GM21825 (cell line): Measurements from ENCODE around the gene COL20A1.
"Not testable (repeated sequence)": the region's sequence is repeated elsewhere in the genome, so short reads cannot be mapped to it uniquely, and the experiment has no call there.

Experiments used
- ATAC-seq: cut with Tn5 transposase; IDR thresholded peaks from one replicate; pipeline ENCODE4 v1.9.1; 2021; ENCODE audit warnings: mild to moderate bottlenecking, moderate library complexity; ENCODE audit not compliant: unreplicated experiment

The COL20A1 gene

DNA sequence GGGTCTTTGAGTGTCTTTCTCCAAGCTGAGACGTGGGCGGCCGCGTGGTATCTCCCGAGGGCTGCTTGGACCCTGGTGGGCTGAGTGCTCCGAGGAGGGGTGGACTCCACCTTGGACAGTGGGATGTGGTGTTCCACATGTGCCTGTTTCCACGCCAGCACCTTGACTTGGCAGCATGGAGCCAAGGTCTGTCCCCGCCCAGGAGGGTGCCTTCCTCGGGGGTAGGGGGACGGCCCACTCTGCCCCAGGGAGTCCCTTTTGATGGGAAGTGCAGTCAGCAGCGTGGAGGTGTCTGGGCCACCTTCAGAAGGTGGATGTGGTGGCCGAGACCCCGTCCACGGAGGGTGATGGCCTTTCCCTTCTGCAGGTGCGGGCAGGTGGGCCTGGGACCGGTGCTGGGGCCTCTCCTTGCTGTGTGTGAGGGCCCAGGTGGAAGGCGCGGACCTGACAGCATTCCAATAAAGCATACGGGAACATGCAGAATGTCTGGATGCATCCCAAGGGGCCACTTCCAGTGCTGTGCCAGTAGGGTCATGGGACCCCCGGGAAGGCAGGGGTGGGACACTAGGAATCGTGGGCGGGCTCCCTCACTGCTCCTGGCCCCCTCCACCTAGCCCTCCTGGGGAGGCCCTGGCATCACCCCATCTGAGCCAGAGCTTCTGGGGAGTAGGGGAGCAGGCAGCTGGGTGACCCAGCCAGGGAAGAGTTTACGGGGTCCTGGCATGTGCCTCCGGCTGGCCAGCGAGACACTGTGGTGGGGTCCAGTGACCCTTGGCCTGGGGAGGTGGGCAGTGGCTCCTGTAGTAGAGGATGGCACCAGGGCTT, 3.5 kb upstream of the COL20A1 start:
- no peak for ATAC-seq

DNA sequence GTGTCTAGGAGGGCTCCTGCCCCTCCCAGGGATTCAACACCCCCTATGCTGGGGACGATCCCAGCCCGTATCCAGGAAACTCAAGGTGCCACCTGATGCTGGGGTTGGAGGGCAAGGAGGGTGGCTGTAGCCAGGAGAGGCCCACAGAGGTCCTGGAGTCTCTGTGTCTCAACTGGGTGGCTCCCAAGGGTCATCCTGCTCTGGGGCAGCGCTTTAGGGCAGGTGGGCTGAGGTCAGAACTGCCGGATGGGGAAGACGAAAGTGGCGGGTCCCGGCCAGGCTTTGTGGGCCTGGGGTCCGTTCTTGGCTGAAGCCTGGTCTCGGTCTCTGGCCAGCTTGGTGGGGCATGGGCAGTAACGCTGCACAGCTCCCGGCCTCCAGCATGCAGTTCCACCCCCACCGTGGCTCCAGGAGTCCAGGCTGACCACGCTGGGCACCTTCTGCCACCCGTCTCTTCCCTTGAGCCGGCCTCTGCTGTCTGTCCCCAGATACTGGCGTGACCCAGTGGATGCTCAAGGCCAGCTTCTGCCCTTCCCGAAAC, 2.8 kb upstream of the COL20A1 start:
- ATAC-seq = no peak

DNA sequence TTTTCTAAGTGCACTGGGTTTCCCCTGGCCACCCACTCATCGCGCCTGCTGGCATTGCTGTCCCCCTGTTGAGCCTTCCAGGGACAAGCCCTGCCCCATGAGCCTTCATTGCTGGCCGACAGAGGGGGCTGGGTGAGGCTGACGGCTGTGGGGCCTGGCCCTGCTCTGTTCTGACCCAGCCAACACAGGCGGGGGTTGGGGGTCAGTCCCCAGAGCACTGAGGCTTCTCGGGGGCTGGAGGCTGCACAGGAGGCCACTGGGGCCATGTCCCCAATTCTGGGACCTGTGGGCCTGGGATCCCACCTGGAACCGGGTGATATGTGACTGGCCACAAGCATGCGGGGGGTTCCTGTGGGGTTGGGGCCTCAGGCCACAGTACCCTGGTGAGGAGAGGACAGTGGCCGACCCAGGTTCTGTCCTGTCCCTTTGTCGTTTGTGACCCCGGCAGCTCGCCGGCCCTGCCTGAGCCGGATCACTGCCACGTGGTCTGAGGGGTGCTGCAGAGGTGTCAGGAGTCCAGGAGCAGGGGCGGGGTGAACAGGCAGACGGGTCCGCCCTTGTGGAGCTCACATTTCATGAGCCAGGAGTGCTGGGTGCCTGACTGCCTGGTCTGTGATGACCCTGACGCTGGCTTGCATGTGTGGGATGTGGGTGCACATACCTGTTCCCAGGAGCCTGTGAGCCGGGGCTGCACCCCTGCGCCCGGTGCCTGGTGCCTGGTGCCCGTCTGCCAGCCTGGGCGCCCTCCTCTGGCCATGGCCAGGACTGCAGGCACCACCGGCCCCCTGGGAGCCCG, 2.1 kb upstream of the COL20A1 start:
- no peak for ATAC-seq

DNA sequence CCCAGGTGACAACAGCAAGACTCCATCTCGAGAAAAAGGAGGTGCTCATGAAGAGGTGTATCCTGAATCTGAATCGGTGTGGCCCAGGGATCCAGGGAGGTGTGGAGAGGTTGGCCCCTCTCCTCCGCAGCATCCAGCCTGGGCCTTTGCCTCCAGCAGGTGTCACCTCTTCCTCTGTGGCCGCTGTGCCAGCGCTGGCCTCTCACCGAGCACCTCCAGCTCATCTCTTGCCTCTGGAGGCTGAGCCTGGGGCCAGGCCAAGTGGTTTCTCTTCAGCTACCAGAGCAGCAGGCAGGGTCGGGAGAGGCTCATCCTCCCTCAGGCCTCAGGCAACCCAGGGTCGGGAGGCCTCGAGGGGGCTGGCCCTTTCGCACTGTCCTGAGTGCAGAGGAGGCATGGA, 1.2 kb upstream of the COL20A1 start:
- ATAC-seq = no peak

DNA sequence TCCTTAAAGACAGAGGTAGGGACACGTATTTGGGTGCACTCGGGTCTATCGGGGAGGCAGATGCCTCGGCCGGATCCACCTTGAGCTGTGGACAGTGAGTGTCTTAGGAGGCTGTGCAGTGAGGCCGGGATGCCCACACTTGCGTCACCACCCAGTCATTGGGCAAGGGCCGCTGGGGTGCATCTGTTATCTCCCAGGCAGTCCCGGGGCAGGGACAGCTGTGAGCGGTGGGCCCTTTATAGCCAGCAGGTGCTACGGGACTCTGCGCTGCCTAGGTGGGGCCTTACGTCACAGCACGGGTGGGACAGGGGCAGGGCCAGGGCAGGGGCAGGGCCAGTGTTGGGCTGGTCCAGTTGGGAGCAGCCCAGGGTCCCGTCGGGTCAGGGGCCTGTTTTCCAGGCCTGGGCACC, 689 bp upstream of the COL20A1 start:
- no peak for ATAC-seq

DNA sequence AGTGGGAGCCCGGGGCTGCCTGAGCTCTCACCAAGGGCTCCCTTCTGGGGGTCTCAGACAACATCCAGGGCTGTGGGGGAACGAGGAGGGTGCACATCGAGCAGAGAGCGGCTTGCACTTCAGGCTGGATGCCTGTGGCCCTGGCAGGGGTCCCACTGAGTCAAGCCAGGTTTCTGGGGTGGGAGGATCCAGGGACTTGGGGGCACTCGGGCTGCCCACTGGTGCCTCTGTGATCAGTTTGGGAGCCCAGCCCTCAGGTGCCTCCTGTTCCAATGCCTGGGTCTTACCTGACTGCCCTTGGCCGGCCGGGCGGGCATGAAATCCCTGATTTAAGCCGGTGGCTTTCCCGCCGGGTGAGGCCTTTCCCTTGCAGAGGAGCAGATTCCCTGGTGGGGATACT, 470 bp downstream of the COL20A1 start:
- ATAC-seq = no peak

DNA sequence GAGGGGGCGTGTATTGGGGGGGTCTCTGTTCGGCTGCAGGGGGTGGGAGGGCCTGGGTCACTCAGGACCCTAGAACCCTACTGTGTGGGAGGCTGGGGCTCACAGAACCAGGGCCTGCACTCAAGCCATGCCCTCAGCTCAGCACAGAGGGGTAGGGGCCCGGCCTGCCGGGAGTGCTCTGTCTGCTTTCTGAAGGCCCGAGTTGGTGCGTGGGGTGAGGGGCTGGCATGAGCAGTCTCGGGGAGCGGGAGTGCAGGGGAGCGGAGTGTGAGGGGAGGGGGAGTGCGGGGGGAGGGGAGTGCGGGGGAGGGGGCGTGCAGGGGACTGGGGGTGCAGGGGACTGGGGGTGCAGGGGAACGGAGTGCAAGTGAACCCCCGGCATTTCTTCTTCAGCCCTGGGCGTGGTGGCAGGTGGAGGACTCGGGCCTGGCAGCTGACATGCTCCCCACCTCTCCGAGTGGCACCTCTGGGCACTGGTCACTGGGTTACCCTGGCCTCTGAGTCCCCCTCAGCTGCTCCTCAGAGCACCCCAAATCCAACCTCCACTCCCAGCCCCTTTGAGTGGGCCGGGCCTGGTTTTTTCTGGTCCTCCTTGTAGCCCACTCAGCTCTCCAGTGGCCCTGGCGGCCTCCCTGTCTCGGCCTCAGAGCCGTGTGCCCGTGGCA, 1.0 kb downstream of the COL20A1 start:
- ATAC-seq = no peak

DNA sequence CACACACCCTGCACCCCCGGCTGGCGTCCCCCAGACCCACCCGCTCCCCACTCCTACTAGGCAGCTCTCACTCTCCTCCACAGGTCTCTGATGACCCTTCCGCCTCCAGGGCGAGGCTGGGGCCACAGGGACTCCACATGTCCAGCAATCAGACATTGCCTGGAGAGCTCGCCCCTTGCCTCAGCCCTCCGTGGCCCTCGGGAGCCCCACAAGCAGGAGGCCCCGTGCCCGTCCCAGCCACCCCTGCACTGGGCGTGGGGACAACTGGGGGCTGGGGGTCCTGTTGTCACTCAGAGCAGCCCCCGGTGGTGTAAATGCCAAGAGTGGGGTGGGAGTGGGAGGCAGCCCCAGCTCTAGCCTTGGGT, 1.5 kb downstream of the COL20A1 start:
- ATAC-seq = no peak

DNA sequence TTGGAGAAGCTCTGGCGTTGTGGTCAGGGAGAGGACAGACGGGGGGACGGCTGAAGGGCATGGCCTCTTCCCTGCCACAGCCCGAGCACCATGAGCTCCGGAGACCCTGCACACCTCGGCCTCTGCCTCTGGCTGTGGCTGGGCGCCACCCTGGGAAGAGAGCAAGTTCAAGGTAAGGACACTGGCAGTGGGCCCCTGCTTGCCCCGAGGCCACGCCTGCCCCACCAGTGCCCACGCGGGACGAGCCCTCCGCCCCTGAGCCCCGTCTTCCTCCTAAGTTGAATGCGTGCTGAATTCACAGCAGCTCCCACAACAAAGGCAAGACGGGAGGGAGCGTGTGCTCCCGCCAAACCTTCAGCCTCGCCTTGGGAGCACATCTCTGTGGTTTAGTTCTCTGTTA, 2.0 kb downstream of the COL20A1 start:
- ATAC-seq = no peak

DNA sequence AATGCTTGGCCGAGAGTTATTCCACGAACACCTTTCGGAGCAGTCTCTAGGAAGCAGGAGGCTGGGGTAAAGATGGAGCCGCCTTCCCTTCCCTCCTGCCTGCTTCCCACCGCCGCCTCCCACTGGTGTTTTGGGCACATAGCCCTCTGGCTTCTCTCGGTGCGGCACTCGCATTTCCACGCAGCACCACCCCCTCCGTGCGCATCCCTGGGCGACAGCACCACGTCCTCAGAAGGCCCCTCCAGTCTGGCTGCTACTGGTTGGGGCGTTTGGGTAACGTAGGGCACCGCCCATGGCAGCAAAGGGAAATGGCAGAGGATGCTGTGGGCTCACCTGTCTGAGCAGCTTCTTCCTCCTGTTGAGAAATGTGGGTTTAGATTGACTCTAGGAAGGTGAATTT, 2.4 kb downstream of the COL20A1 start:
- ATAC-seq = no peak

DNA sequence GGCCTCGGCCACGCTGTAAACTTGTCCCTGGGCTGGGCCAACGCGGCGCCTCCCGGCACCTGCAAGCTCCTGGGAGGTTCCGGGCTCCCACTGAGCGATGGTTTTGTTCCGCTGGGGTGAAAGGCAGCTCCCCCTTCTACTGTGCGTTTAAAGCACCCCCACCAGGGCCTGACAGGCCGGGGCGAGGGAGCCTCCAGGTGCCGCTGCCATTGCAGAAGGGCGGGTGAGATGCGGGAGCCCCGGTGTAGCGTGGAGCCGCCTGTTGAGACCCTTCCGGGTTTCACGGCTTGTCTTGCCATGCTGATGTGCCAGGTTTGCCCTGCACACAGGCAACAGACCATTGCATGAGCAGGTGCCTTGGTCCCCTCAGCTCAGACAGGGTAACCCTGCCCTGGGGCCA, 2.9 kb downstream of the COL20A1 start:
- no peak for ATAC-seq

DNA sequence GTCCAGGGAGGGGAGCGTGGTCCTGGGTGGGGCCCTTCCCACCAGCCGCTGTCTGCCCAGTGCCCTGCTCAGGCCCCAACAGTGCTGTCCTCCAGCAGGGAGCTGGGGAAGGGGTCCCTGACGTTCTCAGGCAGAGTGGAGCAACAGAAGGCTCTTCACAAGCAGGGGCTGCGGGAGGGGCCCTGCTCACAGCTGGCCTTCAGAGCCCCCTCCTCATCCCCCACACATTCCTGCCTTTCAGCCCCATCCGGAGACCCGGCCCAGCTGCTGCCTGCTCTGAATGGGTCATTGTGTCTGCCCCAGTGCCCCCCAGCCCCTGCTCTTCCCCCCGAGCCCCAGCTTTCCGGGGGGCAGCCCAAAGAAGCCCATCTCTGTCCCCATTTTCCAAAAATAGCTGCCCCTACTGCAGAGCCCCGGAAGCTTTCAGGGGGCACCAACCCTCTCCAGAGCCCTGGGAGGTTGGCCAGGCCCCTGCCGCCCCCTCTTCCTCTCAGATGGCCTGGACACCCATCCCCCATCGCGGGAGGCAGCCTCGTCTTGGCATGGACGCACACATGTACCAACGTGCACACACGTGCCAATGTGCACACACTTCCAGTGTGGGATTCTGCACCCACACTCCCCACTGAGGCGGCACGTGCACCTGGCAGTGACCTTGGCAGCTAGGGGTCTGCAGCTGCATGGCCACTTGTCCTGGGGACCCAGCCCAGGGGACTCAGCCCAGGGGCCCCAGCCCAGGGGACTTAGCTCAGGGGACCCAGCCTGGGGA, 3.7 kb downstream of the COL20A1 start:
- no peak for ATAC-seq

DNA sequence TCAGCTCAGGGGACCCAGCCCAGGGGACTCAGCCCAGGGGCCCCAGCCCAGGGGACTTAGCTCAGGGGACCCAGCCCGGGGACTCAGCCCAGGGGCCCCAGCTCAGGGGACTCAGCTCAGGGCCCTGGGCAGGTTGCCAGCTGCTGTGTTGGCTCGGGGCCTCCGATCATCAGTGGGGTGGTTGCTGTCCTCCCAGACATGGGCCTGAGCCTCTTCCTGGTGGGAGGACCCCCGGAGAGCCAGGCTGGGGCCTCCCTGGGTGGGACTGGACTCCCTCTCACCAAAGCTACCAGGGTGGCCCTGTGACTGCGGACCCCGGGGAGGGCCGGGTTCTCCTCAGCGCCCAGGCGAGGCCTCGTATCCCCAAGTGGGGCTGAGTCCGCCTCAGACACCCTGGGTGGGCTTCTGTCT, 4.4 kb downstream of the COL20A1 start:
- ATAC-seq = no peak

DNA sequence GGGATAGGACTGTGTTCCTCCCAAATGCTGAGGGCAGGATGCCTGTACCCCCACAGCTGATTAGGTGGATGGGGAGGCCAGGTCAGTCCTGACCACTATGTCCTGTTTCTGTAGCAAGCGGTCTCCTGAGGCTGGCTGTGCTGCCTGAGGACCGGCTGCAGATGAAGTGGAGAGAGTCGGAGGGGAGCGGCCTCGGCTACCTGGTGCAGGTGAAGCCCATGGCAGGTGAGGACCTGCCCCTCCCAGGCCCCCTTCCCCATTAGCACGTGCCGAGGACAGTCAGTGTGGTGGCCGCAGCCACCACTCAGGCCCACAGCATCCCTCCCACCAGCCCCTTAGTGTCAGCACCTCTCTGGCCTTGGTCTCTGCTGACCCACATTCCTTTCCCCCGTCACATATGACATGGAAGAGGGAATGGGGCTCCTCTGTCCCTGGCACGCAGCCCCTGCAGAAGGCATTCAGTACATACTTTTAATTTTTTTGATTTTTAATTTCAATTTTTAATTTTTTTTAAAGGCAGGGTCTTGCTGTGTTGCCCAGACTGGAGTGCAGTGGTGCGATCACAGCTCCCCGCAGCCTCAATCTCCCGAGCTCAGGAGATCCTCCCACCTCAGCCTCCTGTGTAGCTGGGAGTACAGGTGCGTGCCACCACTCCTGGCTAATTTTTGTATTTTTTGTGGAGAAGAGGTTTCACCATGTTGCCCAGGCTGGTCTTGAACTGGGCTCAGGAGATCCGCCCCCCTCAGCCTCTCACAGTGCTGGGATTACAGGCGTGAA, 5.0 kb downstream of the COL20A1 start:
- no peak for ATAC-seq

DNA sequence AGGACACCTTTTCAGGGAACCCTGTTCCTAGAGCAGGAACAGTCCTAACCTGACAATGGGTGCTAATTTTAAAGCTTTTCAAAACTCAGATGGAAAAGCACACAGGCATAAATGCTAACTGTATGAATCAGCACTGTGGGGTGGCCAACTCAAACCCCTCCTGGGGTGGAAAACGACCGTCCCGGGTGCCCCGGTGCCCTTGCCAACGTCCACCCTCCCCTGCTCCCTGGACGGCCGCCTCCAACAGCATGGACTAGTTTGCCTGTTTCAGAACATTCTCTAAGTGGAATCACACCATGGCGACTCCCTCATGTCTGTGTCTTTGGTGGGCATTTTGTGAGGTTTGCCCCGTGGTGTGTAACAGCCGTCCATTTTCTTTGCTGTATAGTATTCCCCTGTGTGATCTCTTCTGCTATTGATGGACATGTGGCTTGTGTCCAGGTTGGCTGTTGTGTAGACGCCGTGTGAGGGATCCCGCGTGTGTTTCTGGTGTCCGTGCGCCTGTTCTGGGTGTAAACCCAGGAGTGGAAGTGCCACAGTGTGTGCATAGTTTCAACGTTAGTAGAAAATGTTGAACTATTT, 5.8 kb downstream of the COL20A1 start:
- ATAC-seq = no peak

DNA sequence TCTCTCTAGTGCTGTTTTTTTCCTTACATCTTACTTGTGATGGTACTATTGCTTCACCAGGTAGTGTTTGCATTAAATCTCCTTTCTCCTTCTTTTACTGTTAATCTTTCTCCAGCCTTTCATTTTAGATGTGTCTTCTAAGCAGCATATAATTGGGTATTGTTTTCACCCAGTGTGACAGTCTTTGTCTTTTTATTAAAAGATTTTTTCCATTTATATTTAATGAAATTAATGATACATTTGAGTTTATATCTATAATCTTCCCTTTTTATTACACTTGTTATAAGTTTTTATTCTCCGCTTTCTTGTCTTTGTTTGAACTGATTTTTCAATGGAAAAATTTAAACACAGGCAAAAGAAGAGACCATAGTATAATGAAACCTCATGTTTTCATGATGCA, 8.7 kb downstream of the COL20A1 start:
- no peak for ATAC-seq

DNA sequence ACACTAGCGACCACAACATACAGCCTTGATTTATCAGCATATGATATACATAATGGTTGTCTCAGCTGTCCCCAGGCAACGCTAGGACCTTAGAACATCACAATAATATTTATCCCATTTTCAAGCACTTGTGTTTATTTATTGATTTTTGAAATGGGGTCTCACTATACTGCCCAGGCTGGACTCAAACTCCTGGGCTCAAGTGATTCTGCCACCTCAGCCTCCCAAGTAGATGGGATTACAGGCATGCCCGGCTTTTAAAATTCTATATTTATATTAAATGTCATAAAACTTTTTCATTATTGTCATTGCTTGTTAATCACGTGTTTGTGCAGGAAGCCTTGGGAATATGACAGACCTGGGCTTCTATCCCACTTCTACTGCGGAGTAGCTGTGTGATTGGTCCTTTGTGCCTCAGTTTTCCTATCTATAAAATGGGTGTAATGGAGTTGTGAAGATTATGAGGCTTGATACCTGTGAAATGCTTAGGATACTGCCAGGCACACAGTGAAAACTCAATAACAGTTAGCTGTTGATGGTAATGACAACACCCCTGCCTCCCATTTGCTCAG, 10.2 kb downstream of the COL20A1 start:
- ATAC-seq = no peak

DNA sequence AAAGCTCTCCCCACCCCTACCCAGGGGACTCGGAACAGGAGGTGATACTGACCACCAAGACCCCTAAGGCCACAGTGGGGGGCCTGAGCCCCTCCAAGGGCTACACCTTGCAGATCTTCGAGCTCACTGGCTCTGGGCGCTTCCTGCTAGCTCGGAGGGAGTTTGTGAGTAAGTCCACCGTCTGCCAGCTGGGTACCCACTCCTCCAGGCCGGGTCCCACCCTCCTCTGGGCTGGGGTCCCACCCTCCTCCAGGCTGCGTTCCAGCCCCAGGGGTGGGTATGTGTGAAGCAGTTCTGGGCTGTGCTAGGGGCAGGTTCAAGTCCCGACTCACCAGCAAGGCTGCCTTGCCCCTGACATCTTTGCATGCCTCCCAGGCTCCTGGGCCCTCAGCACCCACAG, 12.4 kb downstream of the COL20A1 start:
- ATAC-seq = no peak

DNA sequence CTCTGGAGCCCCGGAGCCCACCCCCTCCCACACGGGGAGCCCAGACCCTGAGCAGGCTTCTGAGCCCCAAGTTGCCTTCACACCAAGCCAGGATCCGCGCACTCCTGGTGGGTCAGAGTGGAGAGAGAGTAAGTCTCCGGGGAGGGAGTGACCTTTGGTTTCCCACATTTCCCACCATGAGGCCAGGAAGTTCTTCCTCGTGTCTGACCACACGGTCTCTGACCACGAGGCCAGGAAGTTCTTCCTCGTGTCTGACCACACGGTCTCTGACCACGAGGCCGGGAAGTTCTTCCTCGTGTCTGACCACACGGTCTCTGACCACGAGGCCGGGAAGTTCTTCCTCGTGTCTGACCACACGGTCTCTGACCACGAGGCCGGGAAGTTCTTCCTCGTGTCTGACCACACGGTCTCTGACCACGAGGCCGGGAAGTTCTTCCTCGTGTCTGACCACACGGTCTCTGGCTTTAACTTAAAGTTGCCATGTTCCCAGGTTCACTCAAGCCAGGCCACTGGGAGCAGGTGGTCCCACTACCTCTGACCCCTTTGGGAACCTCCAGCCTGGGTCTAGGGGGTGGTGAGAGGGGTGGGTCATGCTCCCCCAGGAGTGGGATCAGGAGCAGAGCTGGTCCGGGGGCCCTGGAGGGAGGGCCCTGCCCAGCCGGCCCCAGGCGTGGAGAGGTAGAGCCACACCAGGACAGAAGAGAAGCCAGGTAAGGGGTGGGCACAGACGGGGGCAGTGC, 13.1 kb downstream of the COL20A1 start:
- not testable (repeated sequence) for ATAC-seq
